NCI-H2029 (cell line): ENCODE data around the gene SNRPF.
A peak's percentile ranks its signal among the peaks of the same experiment; 100 is the strongest.
"Not testable (repeated sequence)": the region's sequence is repeated elsewhere in the genome, so short reads cannot be mapped to it uniquely, and the experiment has no call there.

ENCODE experiments used
- DNase-seq: peaks from one replicate; lab custom pipeline; 2025; lab: John Stamatoyannopoulos, UW

The SNRPF gene

GRCh38 chr12:95858451-95859343, at the start of gene SNRPF:
TSS of gene SNRPF (plus strand) at chr12:95858952. CDS start at chr12:95859074, 122 bp downstream.
- peak; percentile 97 for DNase-seq

- no peak for DNase-seq
These were observed 49.6 kb upstream of the SNRPF start for GRCh38 chr12:95809000-95809680.

GRCh38 chr12:95810411-95810810, 48.3 kb upstream of the SNRPF start:
- DNase-seq, result no peak

- DNase-seq, result not testable (repeated sequence)
These were observed 46.6 kb upstream of the SNRPF start for GRCh38 chr12:95812155-95812554.

- DNase-seq, result peak; percentile 2
These were observed 43.0 kb upstream of the SNRPF start for GRCh38 chr12:95815632-95816212.

- peak; percentile 47 for DNase-seq
These were observed 38.6 kb upstream of the SNRPF start for GRCh38 chr12:95820096-95820703.

GRCh38 chr12:95829395-95829794, 29.4 kb upstream of the SNRPF start:
- no peak for DNase-seq

- no peak for DNase-seq
These were observed 28.2 kb upstream of the SNRPF start for GRCh38 chr12:95830335-95831089.

GRCh38 chr12:95834572-95834971, 24.2 kb upstream of the SNRPF start:
- DNase-seq, result peak; percentile 36

- DNase-seq, result peak; percentile 79
These were observed 22.6 kb upstream of the SNRPF start for GRCh38 chr12:95836185-95836609.

- peak; percentile 67 for DNase-seq
These were observed 22.0 kb upstream of the SNRPF start for GRCh38 chr12:95836630-95837239.

GRCh38 chr12:95837240-95838038, 21.3 kb upstream of the SNRPF start:
- DNase-seq, result no peak

- peak; percentile 67 for DNase-seq
These were observed 20.6 kb upstream of the SNRPF start for GRCh38 chr12:95838125-95838524.

GRCh38 chr12:95842426-95842825, 16.3 kb upstream of the SNRPF start:
- DNase-seq, result not testable (repeated sequence)

GRCh38 chr12:95848575-95849388, 10.0 kb upstream of the SNRPF start:
- DNase-seq, result peak; percentile 25

GRCh38 chr12:95851606-95852005, 7.1 kb upstream of the SNRPF start:
- no peak for DNase-seq

- no peak for DNase-seq
These were observed 6.6 kb upstream of the SNRPF start for GRCh38 chr12:95852133-95852532.

- DNase-seq, result no peak
These were observed 1.6 kb upstream of the SNRPF start for GRCh38 chr12:95857156-95857555.

- DNase-seq, result no peak
These were observed 953 bp upstream of the SNRPF start for GRCh38 chr12:95857799-95858198.
